Erythroblast (primary cell): Measurements from ENCODE around the gene COL19A1.

ENCODE experiments used
- DNase-seq, 2 experiments: peaks; one replicate each; lab custom pipeline; 2025; lab: John Stamatoyannopoulos, UW
- GATA1 ChIP-seq: IDR thresholded peaks from 2 replicates; pipeline ENCODE4 v1.6.1; 2011; ENCODE audit warnings: low read depth, mild to moderate bottlenecking, control low read depth, low read length, moderate library complexity
- POLR2A ChIP-seq: IDR thresholded peaks from 2 replicates; pipeline ENCODE4 v1.6.1; 2011; ENCODE audit warnings: mild to moderate bottlenecking, low read length

The COL19A1 gene

DNA sequence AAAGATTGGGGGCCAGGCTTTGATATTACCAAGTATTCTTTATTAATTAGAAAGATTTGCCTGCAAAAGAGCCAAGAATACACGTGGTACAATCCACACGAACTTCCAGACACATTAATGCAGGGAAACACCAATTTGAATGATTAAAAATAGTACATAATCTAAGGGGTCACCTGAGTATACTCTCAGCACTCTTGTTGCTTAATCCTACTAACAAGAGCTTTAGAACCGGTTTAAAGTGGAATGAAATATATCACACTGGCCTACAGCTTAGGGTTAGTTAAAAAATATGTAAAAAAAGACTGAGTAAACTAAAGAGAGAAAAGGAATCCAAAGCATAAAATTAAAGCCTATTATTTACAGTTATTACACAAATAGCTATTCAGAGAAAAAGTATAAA, 387.6 kb downstream of the COL19A1 start:
- DNase-seq: no peak
- no peak for TF ChIP-seq GATA1
- no peak for TF ChIP-seq POLR2A

- no peak for TF ChIP-seq POLR2A
- TF ChIP-seq GATA1: no peak
Measured at GRCh38 chr6:70254784-70255183, 388.4 kb downstream of the COL19A1 start.

DNA sequence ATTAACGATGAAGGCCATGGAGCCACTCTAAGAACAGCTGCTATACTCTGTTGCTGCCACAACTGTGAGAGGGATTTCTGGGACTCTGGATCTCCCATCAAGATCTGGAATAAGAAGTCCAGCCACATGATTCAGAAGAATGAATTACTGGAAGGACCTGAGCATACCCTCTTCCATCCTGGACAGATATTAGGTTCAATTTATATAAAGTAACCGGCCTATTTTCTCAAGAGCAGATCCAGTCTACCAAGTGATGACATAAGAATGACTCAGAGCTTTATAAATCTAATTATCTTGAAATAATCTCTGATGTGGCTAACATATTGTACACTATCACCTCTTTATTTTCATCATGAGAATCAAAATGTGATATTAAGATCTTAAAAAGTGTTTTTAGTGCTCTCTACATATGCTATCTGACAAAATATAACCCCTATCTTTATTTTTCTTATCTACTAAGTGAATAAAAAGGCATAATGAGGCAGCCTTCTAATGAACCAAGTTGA, 391.5 kb downstream of the COL19A1 start:
- TF ChIP-seq GATA1 (no peak), POLR2A (no peak)
- DNase-seq: no peak

More at GRCh38 chr6:70254784-70255183, 388.4 kb downstream of the COL19A1 start:
- no peak for DNase-seq

GRCh38 chr6:70258483-70258882, 392.1 kb downstream of the COL19A1 start:
- no peak for DNase-seq
- no peak for TF ChIP-seq GATA1
- no peak for TF ChIP-seq POLR2A
